ENCODE results near the gene FOXE1.

The FOXE1 gene

GRCh38 chr9:97848480-97849237 lies 4.4 kb upstream of the FOXE1 start:
- no peak for DNase-seq

GRCh38 chr9:97849980-97850379 lies 3.0 kb upstream of the FOXE1 start:
- no peak for DNase-seq

GRCh38 chr9:97850746-97851445 lies 2.1 kb upstream of the FOXE1 start:
- no peak for DNase-seq

- DNase-seq = no peak
Observed at GRCh38 chr9:97851446-97851883, 1.6 kb upstream of the FOXE1 start.

- no peak for DNase-seq
Observed at GRCh38 chr9:97852001-97852398, 1.0 kb upstream of the FOXE1 start.

- no peak for DNase-seq
Observed at GRCh38 chr9:97852399-97853055, 499 bp upstream of the FOXE1 start.

GRCh38 chr9:97853844-97854695 lies 1.0 kb downstream of the FOXE1 start:
- DNase-seq = peak; percentile 13

- no peak for DNase-seq
Observed at GRCh38 chr9:97854696-97855485, 1.9 kb downstream of the FOXE1 start.

GRCh38 chr9:97855486-97855875 lies 2.5 kb downstream of the FOXE1 start:
- DNase-seq = no peak

GRCh38 chr9:97855899-97856298 lies 2.9 kb downstream of the FOXE1 start:
- DNase-seq = no peak

- DNase-seq = no peak
Observed at GRCh38 chr9:97856857-97857605, 4.0 kb downstream of the FOXE1 start.

GRCh38 chr9:97857606-97858392 lies 4.8 kb downstream of the FOXE1 start:
- no peak for DNase-seq

- DNase-seq = no peak
Observed at GRCh38 chr9:97858393-97858713, 5.3 kb downstream of the FOXE1 start.

- no peak for DNase-seq
Observed at GRCh38 chr9:97858826-97859225, 5.8 kb downstream of the FOXE1 start.

GRCh38 chr9:97859346-97859745 lies 6.3 kb downstream of the FOXE1 start:
- DNase-seq = no peak

- DNase-seq = no peak
Observed at GRCh38 chr9:97860451-97861147, 7.6 kb downstream of the FOXE1 start.

GRCh38 chr9:97861148-97861475 lies 8.1 kb downstream of the FOXE1 start:
- DNase-seq = no peak

- no peak for DNase-seq
Observed at GRCh38 chr9:97863314-97863713, 10.3 kb downstream of the FOXE1 start.

- DNase-seq = no peak
Observed at GRCh38 chr9:97864396-97864795, 11.4 kb downstream of the FOXE1 start.

- no peak for DNase-seq
Observed at GRCh38 chr9:97866300-97866699, 13.3 kb downstream of the FOXE1 start.
